HG03095 (cell line): ENCODE results near the gene MAPK1.
"Not testable (repeated sequence)": the region's sequence is repeated elsewhere in the genome, so short reads cannot be mapped to it uniquely, and the experiment has no call there.

ENCODE experiments used
- ATAC-seq: cut with Tn5 transposase; IDR thresholded peaks from one replicate; pipeline ENCODE4 v1.9.1; 2021; ENCODE audit warnings: moderate library complexity; ENCODE audit not compliant: unreplicated experiment

The MAPK1 gene

GRCh38 chr22:21849489-21849888 lies 18.0 kb downstream of the MAPK1 start:
- no peak for ATAC-seq

- not testable (repeated sequence) for ATAC-seq
Measured at GRCh38 chr22:21848057-21848456, 19.4 kb downstream of the MAPK1 start.

- ATAC-seq, result no peak
Measured at GRCh38 chr22:21845558-21846453, 21.6 kb downstream of the MAPK1 start.

- no peak for ATAC-seq
Measured at GRCh38 chr22:21842946-21843345, 24.5 kb downstream of the MAPK1 start.

GRCh38 chr22:21841422-21841821 lies 26.0 kb downstream of the MAPK1 start:
- no peak for ATAC-seq

- ATAC-seq, result no peak
Measured at GRCh38 chr22:21840236-21840823, 27.1 kb downstream of the MAPK1 start.

- no peak for ATAC-seq
Measured at GRCh38 chr22:21839765-21840140, 27.7 kb downstream of the MAPK1 start.

GRCh38 chr22:21839104-21839764 lies 28.2 kb downstream of the MAPK1 start:
- not testable (repeated sequence) for ATAC-seq

- ATAC-seq, result no peak
Measured at GRCh38 chr22:21837248-21837979, 30.0 kb downstream of the MAPK1 start.

- ATAC-seq, result not testable (repeated sequence)
Measured at GRCh38 chr22:21836486-21836885, 31.0 kb downstream of the MAPK1 start.

- no peak for ATAC-seq
Measured at GRCh38 chr22:21835378-21835777, 32.1 kb downstream of the MAPK1 start.

- no peak for ATAC-seq
Measured at GRCh38 chr22:21834869-21835268, 32.6 kb downstream of the MAPK1 start.

- ATAC-seq, result no peak
Measured at GRCh38 chr22:21832291-21833290, 34.9 kb downstream of the MAPK1 start.

GRCh38 chr22:21829523-21829922 lies 37.9 kb downstream of the MAPK1 start:
- ATAC-seq, result no peak

- no peak for ATAC-seq
Measured at GRCh38 chr22:21828268-21828638, 39.2 kb downstream of the MAPK1 start.

GRCh38 chr22:21827628-21828267 lies 39.7 kb downstream of the MAPK1 start:
- ATAC-seq, result no peak

GRCh38 chr22:21826204-21826603 lies 41.2 kb downstream of the MAPK1 start:
- no peak for ATAC-seq

- not testable (repeated sequence) for ATAC-seq
Measured at GRCh38 chr22:21824962-21825361, 42.5 kb downstream of the MAPK1 start.

GRCh38 chr22:21824445-21824912 lies 43.0 kb downstream of the MAPK1 start:
- ATAC-seq, result no peak
